GM12878 (cell line): Measurements from ENCODE around the gene MGAT5. TPM values are rescaled to one million over a fixed set of nuclear protein-coding genes. Genes with fewer than 3 reads are reported as not detected.
A peak's percentile ranks its signal among the peaks of the same experiment; 100 is the strongest.

Source experiments
- ATF3 ChIP-seq: IDR thresholded peaks from 2 replicates; pipeline ENCODE4 v1.6.1; 2011; ENCODE audit warnings: low read depth, mild to moderate bottlenecking, low read length, moderate library complexity, borderline replicate concordance; ENCODE audit errors: extremely low read depth
- CBFB ChIP-seq: IDR thresholded peaks from 2 replicates; pipeline ENCODE4 v1.6.1; 2016; ENCODE audit warnings: antibody characterized with exemption, low read depth
- CBX3 ChIP-seq: fragments of 200-600 bp; sonication (generic); IDR thresholded peaks from 2 replicates; pipeline ENCODE4 v1.6.1; 2016; ENCODE audit warnings: low read depth, borderline replicate concordance
- CREB1 ChIP-seq: IDR thresholded peaks from 2 replicates; pipeline ENCODE4 v1.6.1; 2012; ENCODE audit warnings: low read depth, mild to moderate bottlenecking, inconsistent platforms
- ETV6 ChIP-seq, 2 experiments: fragments of 450-650 bp in 1 of 2; IDR thresholded peaks in 1 of 2; conservative IDR thresholded peaks in 1 of 2; 2 replicates each; pipeline ENCODE4 v1.6.1; 2014; ENCODE audit warnings: antibody characterized with exemption in 1 of 2, borderline replicate concordance in 1 of 2, low read depth in 1 of 2, mild to moderate bottlenecking in 1 of 2, moderate library complexity in 1 of 2
- IKZF1 ChIP-seq: fragments of 450-650 bp; conservative IDR thresholded peaks from 2 replicates; pipeline ENCODE4 v1.6.1; 2017; ENCODE audit warnings: antibody characterized with exemption, mild to moderate bottlenecking
- MEF2A ChIP-seq: IDR thresholded peaks from 2 replicates; pipeline ENCODE4 v1.6.1; 2011; ENCODE audit warnings: low read depth, mild to moderate bottlenecking, low read length, moderate library complexity; ENCODE audit not compliant: insufficient read depth
- MTA2 ChIP-seq: fragments of 450-650 bp; IDR thresholded peaks from 2 replicates; pipeline ENCODE4 v1.6.1; 2016; ENCODE audit warnings: low read depth, mild to moderate bottlenecking, moderate library complexity
- PKNOX1 ChIP-seq: fragments of 450-650 bp; IDR thresholded peaks from 2 replicates; pipeline ENCODE4 v1.6.1; 2016; ENCODE audit warnings: mild to moderate bottlenecking
- PML ChIP-seq: IDR thresholded peaks from 2 replicates; pipeline ENCODE4 v1.6.1; 2012; ENCODE audit warnings: low read length, inconsistent platforms
- POU2F2 ChIP-seq: IDR thresholded peaks from 3 replicates; pipeline ENCODE4 v1.6.1; 2011; ENCODE audit warnings: low read depth, mild to moderate bottlenecking, low read length, borderline replicate concordance
- STAT3 ChIP-seq: IDR thresholded peaks from 2 replicates; pipeline ENCODE4 v1.6.1; 2011; ENCODE audit warnings: low read depth, low read length, improper control_type of control experiment
- SUPT20H ChIP-seq: IDR thresholded peaks from 2 replicates; pipeline ENCODE4 v1.6.1; 2011; ENCODE audit warnings: low read depth, mild to moderate bottlenecking, low read length, moderate library complexity, borderline replicate concordance; ENCODE audit not compliant: control insufficient read depth
- TCF7 ChIP-seq: IDR thresholded peaks from 2 replicates; pipeline ENCODE4 v1.6.1; 2014; ENCODE audit warnings: antibody characterized with exemption, borderline replicate concordance
- ZBED1 ChIP-seq: IDR thresholded peaks from 2 replicates; pipeline ENCODE4 v1.6.1; 2016; ENCODE audit warnings: borderline replicate concordance
- polyA plus RNA-seq, 11 experiments: library from polyadenylated mRNA; depleted of rRNA in 4 of 11; unstranded in 6 of 11; stranded (reverse) in 5 of 11; fragments of >200 nt; fragmentation: Nextera tagmentation in 4 of 11; fragmentation: Illumina TruSeq in 1 of 11; extraction: Ambion mirVana in 4 of 11; extraction: Trizol in 1 of 11; gene quantifications; 1 replicate in 1 of 11; 2 replicates in 10 of 11; pipeline versions ENCODE4 v1.2.1 to v1.2.3, GENCODE V29; 2011 to 2016; ENCODE audit warnings: inconsistent platforms in 2 of 11, missing spikeins in 2 of 11, low read depth in 1 of 11
- total RNA-seq, 4 experiments: library from RNA; depleted of rRNA in 3 of 4; stranded (reverse); fragments of >200 nt in 3 of 4; fragmentation: Illumina TruSeq in 1 of 4; extraction: Trizol in 1 of 4; gene quantifications; 2 replicates each; pipeline versions ENCODE4 v1.2.1 to v1.2.3, GENCODE V29; 2013 to 2021

The MGAT5 gene
- total and polyA plus RNA-seq, 10 of the 15 experiments (the other 5 are each of a cell fraction or from before 2014, with no cell fraction given), result 4.9 to 104 (median 36.2) TPM

GRCh38 chr2:134249755-134250154, 4.1 kb upstream of the MGAT5 start (continued):
- peak; percentile 38; the same call in 1 of the 2 replicates for TF ChIP-seq PKNOX1
- TF ChIP-seq MEF2A, result peak; percentile 70; the same call in 1 of the 2 replicates
- no peak for TF ChIP-seq STAT3
- no peak for TF ChIP-seq CBX3
- peak; percentile 50; the same call in 1 of the 2 replicates for TF ChIP-seq ZBED1
- peak; percentile 26; the same call in 1 of the 2 replicates for TF ChIP-seq IKZF1
- TF ChIP-seq MTA2, result peak; percentile 41; the same call in 1 of the 2 replicates
- TF ChIP-seq ATF3, result no peak
- TF ChIP-seq POU2F2, result peak; percentile 86
- TF ChIP-seq PML, result no peak
- 0 out of 2 replicates have a peak, but pooled peaks have one; percentile 30 for TF ChIP-seq CBFB
- TF ChIP-seq CREB1, result peak; percentile 33; the same call in 1 of the 2 replicates
- peak in 1 of 2 experiments; percentile 95; a peak in 2 of 4 replicates for TF ChIP-seq ETV6 (conservative IDR thresholded peaks at IDR 0.05 in 1 of 2, IDR thresholded peaks at IDR 0.05 in 1 of 2; ENCODE audit: borderline replicate concordance in 1 of 2, low read depth in 1 of 2)
- TF ChIP-seq TCF7, result peak; percentile 41
- no peak for TF ChIP-seq SUPT20H
